Kidney epithelial cell (primary cell): ENCODE measurements around the gene BCL11B. TPM values are rescaled to one million over a fixed set of nuclear protein-coding genes. Genes with fewer than 3 reads are reported as not detected.

Experiments
- DNase-seq: peaks from one replicate; pipeline ENCODE4 v3.0.0-alpha.2; 2010; ENCODE audit warnings: low read depth
- H3K27me3 ChIP-seq: 2 replicates; pipeline ENCODE4 v1.6.0; 2011; ENCODE audit warnings: low read length; ENCODE audit not compliant: control insufficient read depth, insufficient read depth
- H3K36me3 ChIP-seq: 2 replicates; pipeline ENCODE4 v1.5.1; 2011; ENCODE audit warnings: low read length; ENCODE audit not compliant: control insufficient read depth, insufficient read depth
- H3K4me3 ChIP-seq: 2 replicates; pipeline ENCODE4 v1.5.1; 2011; ENCODE audit warnings: low read depth, mild to moderate bottlenecking, control low read depth, low read length
- CTCF ChIP-seq: IDR thresholded peaks from 2 replicates; pipeline ENCODE4 v1.5.1; 2011; ENCODE audit warnings: mild to moderate bottlenecking, moderate library complexity, low read length, control low read depth, inconsistent platforms; ENCODE audit not compliant: insufficient read depth, poor library complexity, severe bottlenecking
- total RNA-seq: library from RNA; depleted of rRNA; stranded (reverse); fragments of >200 nt; gene quantifications from 2 replicates; pipeline ENCODE4 v1.2.3, GENCODE V29; 2015

BCL11B gene
- total RNA-seq, 1 donor from 2014 or later = 2.3 TPM

DNA sequence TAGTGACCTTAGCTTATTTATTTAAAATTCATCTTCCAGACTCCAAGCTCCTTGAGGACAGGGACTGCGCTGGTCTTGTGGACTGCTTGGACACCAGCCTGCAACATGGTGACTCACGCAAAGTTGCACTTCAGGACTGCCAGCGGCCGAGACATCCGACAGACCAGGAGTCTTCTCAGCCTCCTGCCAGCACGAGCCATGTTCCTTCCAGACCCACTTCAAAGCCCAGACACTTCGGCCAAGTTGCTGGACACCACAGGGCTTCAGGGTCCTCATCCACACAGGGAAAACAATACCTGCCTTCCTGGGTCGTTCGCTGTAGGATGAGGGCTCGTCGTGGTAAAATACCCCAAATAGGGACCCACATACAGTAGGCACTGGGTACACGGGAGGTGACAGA lies 88.7 kb downstream of the BCL11B start:
- Histone ChIP-seq H3K27me3 (no peaks in the 10 kb centered on the region), H3K4me3 (no peak overlapping the region), H3K36me3 (no peaks in the 10 kb centered on the region)
- TF ChIP-seq CTCF = no peak
- no peak for DNase-seq

DNA sequence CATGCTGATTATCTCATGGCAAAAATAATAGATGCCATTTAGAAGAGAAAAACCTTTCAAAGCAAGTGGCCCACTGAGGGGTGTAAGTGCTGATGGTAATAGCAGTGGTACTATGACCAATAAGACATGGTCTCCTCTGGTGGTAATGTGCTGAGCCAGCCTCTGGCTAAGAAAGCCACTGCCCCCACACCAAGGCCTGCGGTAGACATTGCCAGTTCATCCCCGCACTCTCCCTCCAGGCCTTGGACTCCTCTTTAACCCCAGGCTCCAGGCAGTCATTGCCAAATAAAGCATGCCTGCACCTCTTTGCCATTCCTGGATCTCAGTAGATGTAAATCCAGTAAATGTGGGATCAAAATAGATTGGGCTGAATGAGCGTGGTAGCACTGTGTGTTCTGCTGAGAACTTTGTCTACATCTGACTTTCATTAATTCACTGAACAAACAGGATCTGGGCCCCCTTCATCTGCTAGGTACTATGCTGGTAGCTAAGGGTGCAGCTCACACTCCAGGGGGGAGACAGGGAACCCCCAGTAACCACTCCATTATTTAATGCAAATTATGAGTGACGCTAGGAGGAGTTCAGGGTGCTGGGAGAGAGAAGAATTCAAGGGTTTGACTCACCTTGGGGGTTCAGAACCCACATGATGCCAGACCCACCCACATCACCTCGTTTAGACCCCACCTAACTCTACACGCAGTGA lies 89.3 kb downstream of the BCL11B start:
- TF ChIP-seq CTCF = no peak
- no peak for DNase-seq
- Histone ChIP-seq H3K36me3 (no peaks in the 10 kb centered on the region), H3K4me3 (no peak overlapping the region), H3K27me3 (no peaks in the 10 kb centered on the region)

GRCh38 chr14:99181804-99182520 lies 90.0 kb downstream of the BCL11B start:
- TF ChIP-seq CTCF = no peak
- Histone ChIP-seq H3K4me3 (no peak overlapping the region), H3K36me3 (no peaks in the 10 kb centered on the region), H3K27me3 (no peaks in the 10 kb centered on the region)
- DNase-seq = no peak

- no peak for TF ChIP-seq CTCF
- no peak for DNase-seq
Measured at GRCh38 chr14:99181241-99181640, 90.8 kb downstream of the BCL11B start.

GRCh38 chr14:99179946-99180345 lies 92.1 kb downstream of the BCL11B start:
- no peak overlapping the region for H3K4me3 ChIP-seq
- DNase-seq = no peak
- TF ChIP-seq CTCF = no peak
- no peaks in the 10 kb centered on the region for H3K27me3 ChIP-seq
- no peaks in the 10 kb centered on the region for H3K36me3 ChIP-seq

More at GRCh38 chr14:99181241-99181640, 90.8 kb downstream of the BCL11B start:
- Histone ChIP-seq H3K4me3 (no peak overlapping the region), H3K36me3 (no peaks in the 10 kb centered on the region), H3K27me3 (no peaks in the 10 kb centered on the region)
